Thyroid gland (tissue), 4 donors: ENCODE data around the gene EEFSEC.

Source experiments
- CTCF ChIP-seq, 6 experiments: fragments of 200-600 bp in 3 of 6; fragments of 450-650 bp in 3 of 6; sonication (generic) in 3 of 6; IDR thresholded peaks; one replicate each; pipeline ENCODE4 v1.5.1; 2016 to 2019; ENCODE audit warnings: antibody characterized with exemption in 6 of 6, mild to moderate bottlenecking in 2 of 6, inconsistent platforms in 1 of 6, moderate library complexity in 1 of 6
- POLR2A ChIP-seq, 2 donors: fragments of 450-650 bp; IDR thresholded peaks; one replicate each; pipeline ENCODE4 v1.6.1; 2017; ENCODE audit warnings: antibody characterized with exemption in 2 of 2, mild to moderate bottlenecking in 2 of 2, moderate library complexity in 1 of 2

- TF ChIP-seq CTCF (IDR thresholded peaks at IDR 0.05) (no peak), POLR2A (IDR thresholded peaks at IDR 0.05) (no peak)
These were observed 277.0 kb downstream of the EEFSEC start for GRCh38 chr3:128430301-128430700.
